K562 (cell line): ENCODE results near the gene TTC39A. TPM values are rescaled to one million over a fixed set of nuclear protein-coding genes. Genes with fewer than 3 reads are reported as not detected.

Experiments
- DMBX1 ChIP-seq: fragments of 250-450 bp; sonication (Bioruptor Pico); IDR thresholded peaks from 2 replicates; pipeline ENCODE4 v1.8.0; 2022; ENCODE audit warnings: inconsistent platforms, mild to moderate bottlenecking, moderate library complexity, borderline replicate concordance
- HDGF ChIP-seq: fragments of 450-650 bp; IDR thresholded peaks from 2 replicates; pipeline ENCODE4 v1.6.1; 2016
- ILF3 ChIP-seq: fragments of 450-650 bp; IDR thresholded peaks from 2 replicates; pipeline ENCODE4 v1.6.1; 2018; ENCODE audit warnings: antibody characterized with exemption, mild to moderate bottlenecking, moderate library complexity, borderline replicate concordance
- KAT7 ChIP-seq: sonication (generic); formaldehyde crosslinking; IDR thresholded peaks from 2 replicates; pipeline ENCODE4 v1.8.0; 2022; ENCODE audit warnings: missing genetic modification reagents, mild to moderate bottlenecking, borderline replicate concordance
- LEF1 ChIP-seq: fragments of 450-650 bp; IDR thresholded peaks from 2 replicates; pipeline ENCODE4 v1.6.1; 2016; ENCODE audit warnings: mild to moderate bottlenecking
- NONO ChIP-seq, 2 experiments: fragments of 200-400 bp in 1 of 2; fragments of 450-650 bp in 1 of 2; formaldehyde crosslinking in 1 of 2; IDR thresholded peaks; 2 replicates each; pipeline ENCODE4 v1.6.1; 2017; ENCODE audit warnings: low read depth in 2 of 2, mild to moderate bottlenecking in 2 of 2, moderate library complexity in 2 of 2, low read length in 1 of 2
- NR4A1 ChIP-seq, 2 experiments: fragments of 250-450 bp in 1 of 2; fragments of 450-650 bp in 1 of 2; sonication (Bioruptor Pico) in 1 of 2; IDR thresholded peaks; 2 replicates each; pipeline versions ENCODE4 v1.4.0 to v1.6.1; 2016 to 2020; ENCODE audit warnings: mild to moderate bottlenecking in 2 of 2, missing compliant biosample characterization in 1 of 2, missing genetic modification characterization in 1 of 2, moderate library complexity in 1 of 2
- RAD51 ChIP-seq: fragments of 450-650 bp; IDR thresholded peaks from 2 replicates; pipeline ENCODE4 v1.7.1; 2016; ENCODE audit warnings: low read depth, mild to moderate bottlenecking, borderline replicate concordance
- SAP30 ChIP-seq: fragments of 200-600 bp; sonication (generic); IDR thresholded peaks from 2 replicates; pipeline ENCODE4 v1.6.1; 2012; ENCODE audit warnings: borderline replicate concordance, low read depth, mild to moderate bottlenecking, moderate library complexity, low read length, control low read depth, inconsistent platforms; ENCODE audit not compliant: insufficient read depth, poor library complexity, severe bottlenecking
- SIN3B ChIP-seq: fragments of 450-650 bp; IDR thresholded peaks from 2 replicates; pipeline ENCODE4 v1.6.1; 2017; ENCODE audit warnings: low read depth, mild to moderate bottlenecking, moderate library complexity
- SNIP1 ChIP-seq: fragments of 450-650 bp; IDR thresholded peaks from 2 replicates; pipeline ENCODE4 v1.7.1; 2017; ENCODE audit warnings: low read depth, mild to moderate bottlenecking
- TEAD4 ChIP-seq, 2 experiments: sonication (generic) in 1 of 2; formaldehyde crosslinking in 1 of 2; IDR thresholded peaks; 2 replicates each; pipeline versions ENCODE4 v1.6.1 to v1.8.0; 2012 to 2022; ENCODE audit warnings: borderline replicate concordance in 1 of 2, inconsistent platforms in 1 of 2, low read length in 1 of 2, mild to moderate bottlenecking in 1 of 2, missing genetic modification reagents in 1 of 2
- ZNF217 ChIP-seq: sonication (generic); formaldehyde crosslinking; IDR thresholded peaks from 2 replicates; pipeline ENCODE4 v1.8.0; 2022; ENCODE audit warnings: mild to moderate bottlenecking, missing genetic modification reagents
- ZNF316 ChIP-seq: fragments of 450-650 bp; IDR thresholded peaks from 2 replicates; pipeline ENCODE4 v1.6.1; 2016
- ZNF780A ChIP-seq: fragments of 250-450 bp; sonication (Bioruptor Pico); IDR thresholded peaks from 2 replicates; pipeline ENCODE4 v1.5.0; 2021; ENCODE audit warnings: mild to moderate bottlenecking
- polyA plus RNA-seq, 8 experiments: library from polyadenylated mRNA; depleted of rRNA in 4 of 8; stranded (reverse) in 5 of 8; unstranded in 3 of 8; fragments of >200 nt; fragmentation: Nextera tagmentation in 2 of 8; fragmentation: Illumina TruSeq in 1 of 8; extraction: Ambion mirVana in 2 of 8; extraction: Trizol in 1 of 8; gene quantifications; 2 replicates each; pipeline versions ENCODE4 v1.2.1 to v1.2.3, GENCODE V29; 2011 to 2014; ENCODE audit warnings: inconsistent platforms in 1 of 8, missing spikeins in 1 of 8
- total RNA-seq, 7 experiments: library from RNA; depleted of rRNA in 6 of 7; stranded (reverse); fragments of >200 nt in 6 of 7; fragmentation: Illumina TruSeq in 2 of 7; extraction: Trizol in 2 of 7; gene quantifications; 2 replicates each; pipeline versions ENCODE4 v1.2.1 to v1.2.3, GENCODE V29; 2011 to 2021; ENCODE audit warnings: low replicate concordance in 1 of 7
- TF ChIP-seq, protein P1 (sequence below): sonication (generic); formaldehyde crosslinking; IDR thresholded peaks from 2 replicates; pipeline ENCODE4 v1.5.0; 2020; ENCODE audit warnings: missing genetic modification reagents
- TF ChIP-seq, protein P2 (sequence below): sonication (generic); formaldehyde crosslinking; IDR thresholded peaks from 2 replicates; pipeline ENCODE4 v1.8.0; 2022; ENCODE audit warnings: missing genetic modification reagents, mild to moderate bottlenecking, borderline replicate concordance
- TF ChIP-seq, protein P3 (sequence below), 2 experiments: IDR thresholded peaks; 2 replicates each; pipeline ENCODE4 v1.6.1; 2012; ENCODE audit warnings: improper control_type of control experiment in 2 of 2, low read depth in 2 of 2, low read length in 2 of 2, borderline replicate concordance in 1 of 2
- TF ChIP-seq, protein P4 (sequence below): sonication (generic); formaldehyde crosslinking; IDR thresholded peaks from 2 replicates; pipeline ENCODE4 v1.8.0; 2022; ENCODE audit warnings: mild to moderate bottlenecking, missing genetic modification reagents
- TF ChIP-seq, protein P5 (sequence below): fragments of 250-450 bp; sonication (Bioruptor Pico); IDR thresholded peaks from 2 replicates; pipeline ENCODE4 v1.4.0; 2020; ENCODE audit warnings: mild to moderate bottlenecking, moderate library complexity, borderline replicate concordance

The TTC39A gene
- total and polyA plus RNA-seq, 9 of the 15 experiments (the other 6 are each of a cell fraction or from before 2014, with no cell fraction given), result 0.18 to 0.82 (median 0.35) TPM

DNA sequence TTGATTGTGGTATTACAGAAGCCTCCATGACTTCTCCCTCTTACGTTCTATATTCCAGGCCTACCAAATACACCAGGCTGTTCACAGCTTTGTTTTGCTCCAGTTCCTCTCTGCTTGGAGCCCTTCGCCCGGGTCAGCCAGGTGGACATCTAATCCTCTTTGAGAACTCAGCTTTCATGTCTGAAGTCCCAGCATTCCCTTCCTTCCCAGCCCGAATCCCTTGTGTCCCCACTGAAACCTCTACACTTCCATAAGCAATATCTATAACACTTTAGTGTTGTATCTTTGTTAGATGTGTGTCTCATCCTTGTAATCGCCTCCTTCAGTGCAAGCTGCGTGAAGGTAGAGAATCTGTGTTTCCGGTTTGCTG lies 92.3 kb downstream of the TTC39A start (continued):
- TF ChIP-seq HDGF, result no peak; the same call in 1 of the 2 replicates
- no peak for TF ChIP-seq ZNF780A
- no peak for TF ChIP-seq TEAD4 (IDR thresholded peaks at IDR 0.05; ENCODE audit: low read length)
- no peak for TF ChIP-seq TEAD4 (CRISPR knock-in tag; IDR thresholded peaks at IDR 0.05; ENCODE audit: borderline replicate concordance)
- TF ChIP-seq, protein P1, sequence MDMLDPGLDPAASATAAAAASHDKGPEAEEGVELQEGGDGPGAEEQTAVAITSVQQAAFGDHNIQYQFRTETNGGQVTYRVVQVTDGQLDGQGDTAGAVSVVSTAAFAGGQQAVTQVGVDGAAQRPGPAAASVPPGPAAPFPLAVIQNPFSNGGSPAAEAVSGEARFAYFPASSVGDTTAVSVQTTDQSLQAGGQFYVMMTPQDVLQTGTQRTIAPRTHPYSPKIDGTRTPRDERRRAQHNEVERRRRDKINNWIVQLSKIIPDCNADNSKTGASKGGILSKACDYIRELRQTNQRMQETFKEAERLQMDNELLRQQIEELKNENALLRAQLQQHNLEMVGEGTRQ, result no peak
- TF ChIP-seq, protein P2, sequence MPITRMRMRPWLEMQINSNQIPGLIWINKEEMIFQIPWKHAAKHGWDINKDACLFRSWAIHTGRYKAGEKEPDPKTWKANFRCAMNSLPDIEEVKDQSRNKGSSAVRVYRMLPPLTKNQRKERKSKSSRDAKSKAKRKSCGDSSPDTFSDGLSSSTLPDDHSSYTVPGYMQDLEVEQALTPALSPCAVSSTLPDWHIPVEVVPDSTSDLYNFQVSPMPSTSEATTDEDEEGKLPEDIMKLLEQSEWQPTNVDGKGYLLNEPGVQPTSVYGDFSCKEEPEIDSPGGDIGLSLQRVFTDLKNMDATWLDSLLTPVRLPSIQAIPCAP (CRISPR knock-in tag), result no peak
- TF ChIP-seq NR4A1 (CRISPR knock-in tag; IDR thresholded peaks at IDR 0.05), result no peak
- no peak for TF ChIP-seq NR4A1 (tag; IDR thresholded peaks at IDR 0.05)
- peak; percentile 29 for TF ChIP-seq SAP30
- TF ChIP-seq, protein P3, sequence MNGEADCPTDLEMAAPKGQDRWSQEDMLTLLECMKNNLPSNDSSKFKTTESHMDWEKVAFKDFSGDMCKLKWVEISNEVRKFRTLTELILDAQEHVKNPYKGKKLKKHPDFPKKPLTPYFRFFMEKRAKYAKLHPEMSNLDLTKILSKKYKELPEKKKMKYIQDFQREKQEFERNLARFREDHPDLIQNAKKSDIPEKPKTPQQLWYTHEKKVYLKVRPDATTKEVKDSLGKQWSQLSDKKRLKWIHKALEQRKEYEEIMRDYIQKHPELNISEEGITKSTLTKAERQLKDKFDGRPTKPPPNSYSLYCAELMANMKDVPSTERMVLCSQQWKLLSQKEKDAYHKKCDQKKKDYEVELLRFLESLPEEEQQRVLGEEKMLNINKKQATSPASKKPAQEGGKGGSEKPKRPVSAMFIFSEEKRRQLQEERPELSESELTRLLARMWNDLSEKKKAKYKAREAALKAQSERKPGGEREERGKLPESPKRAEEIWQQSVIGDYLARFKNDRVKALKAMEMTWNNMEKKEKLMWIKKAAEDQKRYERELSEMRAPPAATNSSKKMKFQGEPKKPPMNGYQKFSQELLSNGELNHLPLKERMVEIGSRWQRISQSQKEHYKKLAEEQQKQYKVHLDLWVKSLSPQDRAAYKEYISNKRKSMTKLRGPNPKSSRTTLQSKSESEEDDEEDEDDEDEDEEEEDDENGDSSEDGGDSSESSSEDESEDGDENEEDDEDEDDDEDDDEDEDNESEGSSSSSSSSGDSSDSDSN (IDR thresholded peaks at IDR 0.05; ENCODE audit: borderline replicate concordance in 1 of 2, low read depth in 2 of 2, low read length in 2 of 2), result no peak
- no peak for TF ChIP-seq ZNF217 (CRISPR knock-in tag)
- TF ChIP-seq RAD51, result no peak
- TF ChIP-seq ILF3, result no peak
- no peak for TF ChIP-seq LEF1
- no peak for TF ChIP-seq SNIP1
- TF ChIP-seq, protein P4, sequence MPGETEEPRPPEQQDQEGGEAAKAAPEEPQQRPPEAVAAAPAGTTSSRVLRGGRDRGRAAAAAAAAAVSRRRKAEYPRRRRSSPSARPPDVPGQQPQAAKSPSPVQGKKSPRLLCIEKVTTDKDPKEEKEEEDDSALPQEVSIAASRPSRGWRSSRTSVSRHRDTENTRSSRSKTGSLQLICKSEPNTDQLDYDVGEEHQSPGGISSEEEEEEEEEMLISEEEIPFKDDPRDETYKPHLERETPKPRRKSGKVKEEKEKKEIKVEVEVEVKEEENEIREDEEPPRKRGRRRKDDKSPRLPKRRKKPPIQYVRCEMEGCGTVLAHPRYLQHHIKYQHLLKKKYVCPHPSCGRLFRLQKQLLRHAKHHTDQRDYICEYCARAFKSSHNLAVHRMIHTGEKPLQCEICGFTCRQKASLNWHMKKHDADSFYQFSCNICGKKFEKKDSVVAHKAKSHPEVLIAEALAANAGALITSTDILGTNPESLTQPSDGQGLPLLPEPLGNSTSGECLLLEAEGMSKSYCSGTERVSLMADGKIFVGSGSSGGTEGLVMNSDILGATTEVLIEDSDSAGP (CRISPR knock-in tag), result no peak
- TF ChIP-seq KAT7 (CRISPR knock-in tag), result 0 out of 2 replicates have a peak, but pooled peaks have one; percentile 7
- TF ChIP-seq, protein P5, sequence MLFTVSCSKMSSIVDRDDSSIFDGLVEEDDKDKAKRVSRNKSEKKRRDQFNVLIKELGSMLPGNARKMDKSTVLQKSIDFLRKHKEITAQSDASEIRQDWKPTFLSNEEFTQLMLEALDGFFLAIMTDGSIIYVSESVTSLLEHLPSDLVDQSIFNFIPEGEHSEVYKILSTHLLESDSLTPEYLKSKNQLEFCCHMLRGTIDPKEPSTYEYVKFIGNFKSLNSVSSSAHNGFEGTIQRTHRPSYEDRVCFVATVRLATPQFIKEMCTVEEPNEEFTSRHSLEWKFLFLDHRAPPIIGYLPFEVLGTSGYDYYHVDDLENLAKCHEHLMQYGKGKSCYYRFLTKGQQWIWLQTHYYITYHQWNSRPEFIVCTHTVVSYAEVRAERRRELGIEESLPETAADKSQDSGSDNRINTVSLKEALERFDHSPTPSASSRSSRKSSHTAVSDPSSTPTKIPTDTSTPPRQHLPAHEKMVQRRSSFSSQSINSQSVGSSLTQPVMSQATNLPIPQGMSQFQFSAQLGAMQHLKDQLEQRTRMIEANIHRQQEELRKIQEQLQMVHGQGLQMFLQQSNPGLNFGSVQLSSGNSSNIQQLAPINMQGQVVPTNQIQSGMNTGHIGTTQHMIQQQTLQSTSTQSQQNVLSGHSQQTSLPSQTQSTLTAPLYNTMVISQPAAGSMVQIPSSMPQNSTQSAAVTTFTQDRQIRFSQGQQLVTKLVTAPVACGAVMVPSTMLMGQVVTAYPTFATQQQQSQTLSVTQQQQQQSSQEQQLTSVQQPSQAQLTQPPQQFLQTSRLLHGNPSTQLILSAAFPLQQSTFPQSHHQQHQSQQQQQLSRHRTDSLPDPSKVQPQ (CRISPR knock-in tag), result no peak
- no peak for TF ChIP-seq NONO (IDR thresholded peaks at IDR 0.05; ENCODE audit: low read depth in 2 of 2, low read length in 1 of 2)
- TF ChIP-seq DMBX1 (CRISPR knock-in tag), result no peak
- no peak for TF ChIP-seq ZNF316
- no peak for TF ChIP-seq SIN3B
